SK-N-SH (cell line): ENCODE results near the gene CTU1. TPM values are rescaled to one million over a fixed set of nuclear protein-coding genes. Genes with fewer than 3 reads are reported as not detected.

ENCODE experiments used
- CTCF ChIA-PET: fragments of 300-600, 350-600 bp; formaldehyde crosslinking; extraction: SDS; loops from one replicate; lab custom pipeline; 2021; lab: Yijun Ruan, JAX
- POLR2A ChIA-PET: fragments of 350-600 bp; sonication (Branson Sonifier 250); formaldehyde crosslinking; extraction: SDS; loops from one replicate; lab custom pipeline; 2020; ENCODE audit warnings: antibody characterized with exemption, inconsistent platforms; lab: Yijun Ruan, JAX
- DNase-seq: peaks from one replicate; pipeline ENCODE4 v3.0.0; 2012
- H2AFZ ChIP-seq: fragments of 200-600 bp; sonication (generic); 2 replicates; pipeline ENCODE4 v1.8.1; 2016; ENCODE audit warnings: antibody characterized with exemption, mild to moderate bottlenecking, low read depth
- H3F3A ChIP-seq: fragments of 200-600 bp; sonication (generic); replicated peaks from 2 replicates; pipeline ENCODE3; 2016; ENCODE audit warnings: antibody characterized with exemption, mild to moderate bottlenecking; ENCODE audit not compliant: insufficient read depth
- H3K27ac ChIP-seq, 2 experiments: fragments of 200-500 bp in 1 of 2; fragments of 200-600 bp in 1 of 2; sonication (Bioruptor generic) in 1 of 2; sonication (generic), shearing (Covaris generic) in 1 of 2; 2 replicates each; pipeline versions ENCODE4 v1.5.1 to v1.6.1; 2014 to 2016; ENCODE audit warnings: low read depth in 2 of 2, inconsistent platforms in 1 of 2, low read length in 1 of 2, mild to moderate bottlenecking in 1 of 2, mixed read lengths in 1 of 2
- H3K27me3 ChIP-seq: fragments of 200-600 bp; sonication (generic), shearing (Covaris generic); 2 replicates; pipeline ENCODE4 v1.6.1; 2016; ENCODE audit warnings: mixed run types; ENCODE audit not compliant: insufficient read depth
- H3K36me3 ChIP-seq, 2 experiments: fragments of 200-500 bp in 1 of 2; fragments of 200-600 bp in 1 of 2; sonication (Bioruptor generic) in 1 of 2; sonication (generic) in 1 of 2; replicated peaks in 1 of 2; 2 replicates each; pipeline versions ENCODE3 to v1.5.1; 2014 to 2016; ENCODE audit warnings: low read length in 1 of 2, mild to moderate bottlenecking in 1 of 2; ENCODE audit not compliant: insufficient read depth in 2 of 2, control insufficient read depth in 1 of 2
- H3K4me1 ChIP-seq, 2 experiments: fragments of 200-500 bp in 1 of 2; fragments of 200-600 bp in 1 of 2; sonication (Bioruptor generic) in 1 of 2; sonication (generic), shearing (Covaris generic) in 1 of 2; 2 replicates each; pipeline versions ENCODE4 v1.5.1 to v1.6.1; 2014 to 2016; ENCODE audit warnings: low read depth in 1 of 2, low read length in 1 of 2, mixed run types in 1 of 2; ENCODE audit not compliant: insufficient read depth in 2 of 2, control insufficient read depth in 1 of 2
- H3K4me2 ChIP-seq: fragments of 200-600 bp; sonication (generic), shearing (Covaris generic); 2 replicates; pipeline ENCODE4 v1.6.1; 2017; ENCODE audit warnings: mixed run types
- H3K4me3 ChIP-seq, 2 experiments: fragments of 200-500 bp in 1 of 2; fragments of 200-600 bp in 1 of 2; sonication (Bioruptor generic) in 1 of 2; sonication (generic), shearing (Covaris generic) in 1 of 2; 2 replicates each; pipeline versions ENCODE4 v1.5.1 to v1.8.1; 2014 to 2016; ENCODE audit warnings: low read depth in 2 of 2, inconsistent platforms in 1 of 2, low read length in 1 of 2, mild to moderate bottlenecking in 1 of 2, mixed read lengths in 1 of 2, moderate library complexity in 1 of 2
- H3K79me2 ChIP-seq: fragments of 200-600 bp; sonication (generic); 2 replicates; pipeline ENCODE4 v1.8.1; 2017; ENCODE audit warnings: mild to moderate bottlenecking; ENCODE audit not compliant: insufficient read depth
- H3K9ac ChIP-seq: fragments of 200-600 bp; sonication (generic); 2 replicates; pipeline ENCODE4 v1.6.1; 2017; ENCODE audit warnings: mixed run types
- H3K9me2 ChIP-seq: fragments of 200-600 bp; sonication (generic); 2 replicates; pipeline ENCODE4 v1.6.1; 2017; ENCODE audit warnings: mixed run types
- H3K9me3 ChIP-seq: fragments of 200-600 bp; sonication (generic); 2 replicates; pipeline ENCODE4 v1.6.1; 2017; ENCODE audit warnings: mixed run types, mild to moderate bottlenecking, moderate library complexity
- H4K20me1 ChIP-seq: fragments of 200-600 bp; sonication (generic); 2 replicates; pipeline ENCODE4 v1.6.1; 2017; ENCODE audit warnings: mild to moderate bottlenecking, mixed run types; ENCODE audit not compliant: insufficient read depth
- CHD2 ChIP-seq: fragments of 150-350 bp; IDR thresholded peaks from 2 replicates; pipeline ENCODE4 v1.6.1; 2018; ENCODE audit warnings: low read length; ENCODE audit not compliant: partially characterized antibody
- EZH2phosphoT487 ChIP-seq: fragments of 200-600 bp; sonication (generic); IDR thresholded peaks from 2 replicates; pipeline ENCODE4 v1.6.1; 2017; ENCODE audit warnings: low read depth, mixed run types, mild to moderate bottlenecking, antibody characterized with exemption, moderate library complexity, borderline replicate concordance
- FOSL2 ChIP-seq: IDR thresholded peaks from 2 replicates; pipeline ENCODE4 v1.4.0; 2012; ENCODE audit warnings: low read depth, mild to moderate bottlenecking, moderate library complexity, borderline replicate concordance
- JUND ChIP-seq: IDR thresholded peaks from 2 replicates; pipeline ENCODE4 v1.4.0; 2012
- MEF2A ChIP-seq: IDR thresholded peaks from 2 replicates; pipeline ENCODE4 v1.4.0; 2012; ENCODE audit warnings: low read depth, borderline replicate concordance
- RCOR1 ChIP-seq: fragments of 150-350 bp; IDR thresholded peaks from 2 replicates; pipeline ENCODE4 v1.6.1; 2017; ENCODE audit warnings: antibody characterized with exemption, low read length
- RXRA ChIP-seq: IDR thresholded peaks from 2 replicates; pipeline ENCODE4 v1.4.0; 2012; ENCODE audit warnings: low read depth, mild to moderate bottlenecking, borderline replicate concordance
- SIN3A ChIP-seq: IDR thresholded peaks from 2 replicates; pipeline ENCODE4 v1.6.1; 2012; ENCODE audit warnings: low read depth, mild to moderate bottlenecking, low read length, moderate library complexity, borderline replicate concordance
- TAF1 ChIP-seq: IDR thresholded peaks from 2 replicates; pipeline ENCODE4 v1.6.1; 2012; ENCODE audit warnings: low read depth, mild to moderate bottlenecking, low read length, moderate library complexity, borderline replicate concordance
- TCF12 ChIP-seq: IDR thresholded peaks from 2 replicates; pipeline ENCODE4 v1.4.0; 2012
- YY1 ChIP-seq: IDR thresholded peaks from 2 replicates; pipeline ENCODE4 v1.4.0; 2012; ENCODE audit warnings: low read depth, mild to moderate bottlenecking
- WGBS: methylation state at CpG from one replicate; pipeline ENCODE4 v1.1.6; 2017; ENCODE audit warnings: low lambda C conversion rate; 5-methylcytosine and 5-hydroxymethylcytosine counted together
- polyA plus RNA-seq, 3 experiments: library from polyadenylated mRNA; depleted of rRNA; stranded (reverse); fragments of >200 nt; gene quantifications; 2 replicates each; pipeline ENCODE4 v1.2.3, GENCODE V29; 2012
- TF ChIP-seq, protein P1 (sequence below): IDR thresholded peaks from 2 replicates; pipeline ENCODE4 v1.6.1; 2012; ENCODE audit warnings: mild to moderate bottlenecking, low read depth, low read length, moderate library complexity
- TF ChIP-seq, protein P2 (sequence below): IDR thresholded peaks from 2 replicates; pipeline ENCODE4 v1.4.0; 2012; ENCODE audit warnings: low read depth, borderline replicate concordance
- TF ChIP-seq, protein P3 (sequence below): IDR thresholded peaks from 2 replicates; pipeline ENCODE4 v1.4.0; 2012; ENCODE audit warnings: low read depth
- TF ChIP-seq, protein P4 (sequence below): fragments of 150-350 bp; IDR thresholded peaks from 2 replicates; pipeline ENCODE4 v1.6.1; 2017; ENCODE audit warnings: antibody characterized with exemption, low read length, low read depth, borderline replicate concordance
- TF ChIP-seq, protein P5 (sequence below): fragments of 150-350 bp; IDR thresholded peaks from 2 replicates; pipeline ENCODE4 v1.6.1; 2016; ENCODE audit warnings: mild to moderate bottlenecking, low read depth, low read length

Gene CTU1
- polyA plus RNA-seq, 1 of the 3 experiments (the other 2 are of a cell fraction) = 8.8 TPM

DNA sequence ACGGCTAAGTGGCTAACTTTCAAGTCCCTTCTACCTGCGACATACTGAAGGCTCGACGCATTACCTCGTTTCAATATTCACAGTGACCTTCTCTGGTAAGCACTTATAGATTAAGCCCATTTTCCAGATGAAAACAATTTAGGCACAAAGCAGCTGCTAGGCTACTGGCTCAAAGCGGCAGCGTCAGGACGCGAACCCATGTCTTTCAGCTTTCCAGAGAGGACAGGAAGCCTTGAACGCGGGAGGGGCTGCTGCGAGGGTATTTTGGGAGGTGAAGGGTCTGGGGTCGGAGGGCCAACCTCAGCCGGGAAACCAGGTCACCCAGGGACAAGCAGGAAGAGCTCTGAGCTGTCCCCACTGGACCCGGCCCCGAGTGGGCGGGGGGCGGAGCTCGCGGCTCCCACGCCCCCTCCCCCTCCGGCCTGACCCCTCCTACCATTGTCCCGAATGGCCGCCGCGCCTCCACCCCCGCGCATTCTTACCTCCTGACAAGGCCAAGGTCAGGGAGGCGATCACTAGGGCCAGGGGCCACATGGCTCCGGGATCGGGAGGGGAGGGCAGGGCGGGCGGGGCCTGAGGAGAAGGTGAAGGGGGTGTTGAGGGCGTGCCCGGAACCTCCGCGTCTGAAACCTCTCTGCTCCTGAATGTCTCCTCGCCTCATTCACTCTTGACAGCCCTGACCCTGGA lies 43.5 kb downstream of the CTU1 start, which contains the start of gene KLK13 (continued):
- TF ChIP-seq, protein P1, sequence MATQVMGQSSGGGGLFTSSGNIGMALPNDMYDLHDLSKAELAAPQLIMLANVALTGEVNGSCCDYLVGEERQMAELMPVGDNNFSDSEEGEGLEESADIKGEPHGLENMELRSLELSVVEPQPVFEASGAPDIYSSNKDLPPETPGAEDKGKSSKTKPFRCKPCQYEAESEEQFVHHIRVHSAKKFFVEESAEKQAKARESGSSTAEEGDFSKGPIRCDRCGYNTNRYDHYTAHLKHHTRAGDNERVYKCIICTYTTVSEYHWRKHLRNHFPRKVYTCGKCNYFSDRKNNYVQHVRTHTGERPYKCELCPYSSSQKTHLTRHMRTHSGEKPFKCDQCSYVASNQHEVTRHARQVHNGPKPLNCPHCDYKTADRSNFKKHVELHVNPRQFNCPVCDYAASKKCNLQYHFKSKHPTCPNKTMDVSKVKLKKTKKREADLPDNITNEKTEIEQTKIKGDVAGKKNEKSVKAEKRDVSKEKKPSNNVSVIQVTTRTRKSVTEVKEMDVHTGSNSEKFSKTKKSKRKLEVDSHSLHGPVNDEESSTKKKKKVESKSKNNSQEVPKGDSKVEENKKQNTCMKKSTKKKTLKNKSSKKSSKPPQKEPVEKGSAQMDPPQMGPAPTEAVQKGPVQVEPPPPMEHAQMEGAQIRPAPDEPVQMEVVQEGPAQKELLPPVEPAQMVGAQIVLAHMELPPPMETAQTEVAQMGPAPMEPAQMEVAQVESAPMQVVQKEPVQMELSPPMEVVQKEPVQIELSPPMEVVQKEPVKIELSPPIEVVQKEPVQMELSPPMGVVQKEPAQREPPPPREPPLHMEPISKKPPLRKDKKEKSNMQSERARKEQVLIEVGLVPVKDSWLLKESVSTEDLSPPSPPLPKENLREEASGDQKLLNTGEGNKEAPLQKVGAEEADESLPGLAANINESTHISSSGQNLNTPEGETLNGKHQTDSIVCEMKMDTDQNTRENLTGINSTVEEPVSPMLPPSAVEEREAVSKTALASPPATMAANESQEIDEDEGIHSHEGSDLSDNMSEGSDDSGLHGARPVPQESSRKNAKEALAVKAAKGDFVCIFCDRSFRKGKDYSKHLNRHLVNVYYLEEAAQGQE = no peak
- TF ChIP-seq EZH2phosphoT487 (no peak), JUND (no peak)
- TF ChIP-seq, protein P2, sequence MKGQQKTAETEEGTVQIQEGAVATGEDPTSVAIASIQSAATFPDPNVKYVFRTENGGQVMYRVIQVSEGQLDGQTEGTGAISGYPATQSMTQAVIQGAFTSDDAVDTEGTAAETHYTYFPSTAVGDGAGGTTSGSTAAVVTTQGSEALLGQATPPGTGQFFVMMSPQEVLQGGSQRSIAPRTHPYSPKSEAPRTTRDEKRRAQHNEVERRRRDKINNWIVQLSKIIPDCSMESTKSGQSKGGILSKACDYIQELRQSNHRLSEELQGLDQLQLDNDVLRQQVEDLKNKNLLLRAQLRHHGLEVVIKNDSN = no peak

GRCh38 chr19:51063664-51064063 lies 44.5 kb downstream of the CTU1 start:
- no peak overlapping the region for H3K9ac ChIP-seq
- H3K4me2 ChIP-seq = no peak overlapping the region
- H3K27me3 ChIP-seq = peaks cover 50% of the 10 kb centered on the region; the same call in 1 of the 2 replicates
- CTCF ChIA-PET = no interaction called here
- no peaks in the 10 kb centered on the region for H3K4me1 ChIP-seq
- TF ChIP-seq FOSL2 (no peak), YY1 (no peak), TCF12 (no peak), MEF2A (no peak), RXRA (no peak), RCOR1 (no peak), SIN3A (no peak), TAF1 (no peak), CHD2 (no peak)
- TF ChIP-seq, protein P3, sequence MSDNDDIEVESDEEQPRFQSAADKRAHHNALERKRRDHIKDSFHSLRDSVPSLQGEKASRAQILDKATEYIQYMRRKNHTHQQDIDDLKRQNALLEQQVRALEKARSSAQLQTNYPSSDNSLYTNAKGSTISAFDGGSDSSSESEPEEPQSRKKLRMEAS = no peak
- TF ChIP-seq, protein P4, sequence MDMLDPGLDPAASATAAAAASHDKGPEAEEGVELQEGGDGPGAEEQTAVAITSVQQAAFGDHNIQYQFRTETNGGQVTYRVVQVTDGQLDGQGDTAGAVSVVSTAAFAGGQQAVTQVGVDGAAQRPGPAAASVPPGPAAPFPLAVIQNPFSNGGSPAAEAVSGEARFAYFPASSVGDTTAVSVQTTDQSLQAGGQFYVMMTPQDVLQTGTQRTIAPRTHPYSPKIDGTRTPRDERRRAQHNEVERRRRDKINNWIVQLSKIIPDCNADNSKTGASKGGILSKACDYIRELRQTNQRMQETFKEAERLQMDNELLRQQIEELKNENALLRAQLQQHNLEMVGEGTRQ = no peak
- TF ChIP-seq, protein P5, sequence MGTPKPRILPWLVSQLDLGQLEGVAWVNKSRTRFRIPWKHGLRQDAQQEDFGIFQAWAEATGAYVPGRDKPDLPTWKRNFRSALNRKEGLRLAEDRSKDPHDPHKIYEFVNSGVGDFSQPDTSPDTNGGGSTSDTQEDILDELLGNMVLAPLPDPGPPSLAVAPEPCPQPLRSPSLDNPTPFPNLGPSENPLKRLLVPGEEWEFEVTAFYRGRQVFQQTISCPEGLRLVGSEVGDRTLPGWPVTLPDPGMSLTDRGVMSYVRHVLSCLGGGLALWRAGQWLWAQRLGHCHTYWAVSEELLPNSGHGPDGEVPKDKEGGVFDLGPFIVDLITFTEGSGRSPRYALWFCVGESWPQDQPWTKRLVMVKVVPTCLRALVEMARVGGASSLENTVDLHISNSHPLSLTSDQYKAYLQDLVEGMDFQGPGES = no peak
- TF ChIP-seq, all 33 proteins: peak for 0
- Histone ChIP-seq H3K27ac (no peak overlapping the region), H4K20me1 (no peaks in the 10 kb centered on the region), H3K36me3 (no peaks in the 10 kb centered on the region), H2AFZ (no peak overlapping the region), H3K9me3 (no peaks in the 10 kb centered on the region), H3K79me2 (no peaks in the 10 kb centered on the region), H3F3A (no peaks in the 10 kb centered on the region), H3K9me2 (no peaks in the 10 kb centered on the region), H3K4me3 (no peak overlapping the region)
- WGBS = 18% methylated on average over 7 of the region's 7 CpGs
- POLR2A ChIA-PET = no interaction called here
- no peak for DNase-seq
